OCI-LY7 (cell line): Measurements from ENCODE around the gene DLEU7. TPM values are rescaled to one million over a fixed set of nuclear protein-coding genes. Genes with fewer than 3 reads are reported as not detected.

Source experiments
- BruUV-seq: library from RNA; stranded (reverse); fragments of 400-500 nt; replicated peaks from 2 replicates; lab custom pipeline; 2021; lab: Mats Ljungman, UMichigan
- CTCF ChIA-PET: fragments of 300-600 bp; sonication (Branson Sonifier 250); formaldehyde crosslinking; loops from one replicate; lab custom pipeline; 2022; ENCODE audit warnings: antibody characterized with exemption; ENCODE audit not compliant: unreplicated experiment; lab: Charles Lee
- POLR2A ChIA-PET: fragments of 300-600 bp; sonication (Branson Sonifier 250); formaldehyde crosslinking; loops from one replicate; lab custom pipeline; 2022; ENCODE audit warnings: antibody characterized with exemption; lab: Charles Lee
- DNase-seq: peaks from one replicate; pipeline ENCODE4 v3.0.0-alpha.2; 2015; ENCODE audit warnings: low spot score
- H2AFZ ChIP-seq: fragments of 200-600 bp; sonication (generic), shearing (Covaris generic); 2 replicates; pipeline ENCODE4 v1.6.1; 2014; ENCODE audit warnings: mild to moderate bottlenecking, antibody characterized with exemption, low read length, moderate library complexity
- H3K27ac ChIP-seq: fragments of 200-600 bp; sonication (generic); 2 replicates; pipeline ENCODE4 v1.5.1; 2014; ENCODE audit warnings: mixed run types, low read depth, mild to moderate bottlenecking, moderate library complexity, low read length, inconsistent platforms; ENCODE audit not compliant: poor library complexity, severe bottlenecking
- H3K36me3 ChIP-seq: fragments of 200-600 bp; sonication (generic); 2 replicates; pipeline ENCODE4 v1.6.1; 2014; ENCODE audit warnings: mild to moderate bottlenecking, antibody characterized with exemption, low read length, moderate library complexity, mixed read lengths; ENCODE audit not compliant: insufficient read depth
- H3K4me1 ChIP-seq: fragments of 200-600 bp; sonication (generic); 2 replicates; pipeline ENCODE4 v1.5.1; 2014; ENCODE audit warnings: mild to moderate bottlenecking, low read length; ENCODE audit not compliant: insufficient read depth, poor library complexity, severe bottlenecking
- H3K4me2 ChIP-seq: fragments of 200-600 bp; sonication (generic); 2 replicates; pipeline ENCODE4 v1.6.1; 2014; ENCODE audit warnings: mild to moderate bottlenecking, low read length
- H3K4me3 ChIP-seq: fragments of 200-600 bp; sonication (generic); 2 replicates; pipeline ENCODE4 v1.5.1; 2014; ENCODE audit warnings: mild to moderate bottlenecking, low read depth, low read length; ENCODE audit not compliant: poor library complexity, severe bottlenecking
- H3K79me2 ChIP-seq: fragments of 200-600 bp; sonication (generic); 2 replicates; pipeline ENCODE4 v1.6.1; 2016; ENCODE audit warnings: low read depth, mild to moderate bottlenecking, low read length, moderate library complexity, mixed read lengths; ENCODE audit not compliant: insufficient read depth
- H3K9me2 ChIP-seq: fragments of 200-600 bp; sonication (generic); 2 replicates; pipeline ENCODE4 v1.6.1; 2016; ENCODE audit warnings: mild to moderate bottlenecking, low read length, mixed read lengths; ENCODE audit not compliant: insufficient read depth
- H3K9me3 ChIP-seq: fragments of 200-600 bp; sonication (generic); 2 replicates; pipeline ENCODE4 v1.6.1; 2014; ENCODE audit warnings: mild to moderate bottlenecking, mixed run types, low read length, mixed read lengths
- H4K20me1 ChIP-seq: fragments of 200-600 bp; sonication (generic); 2 replicates; pipeline ENCODE4 v1.6.1; 2014; ENCODE audit warnings: mild to moderate bottlenecking, antibody characterized with exemption, low read length, moderate library complexity, mixed read lengths; ENCODE audit not compliant: insufficient read depth
- EZH2phosphoT487 ChIP-seq: fragments of 200-600 bp; sonication (generic); IDR thresholded peaks from 2 replicates; pipeline ENCODE4 v1.6.1; 2018; ENCODE audit warnings: low read depth, borderline replicate concordance, mild to moderate bottlenecking, mixed run types, antibody characterized with exemption, low read length, moderate library complexity, mixed read lengths
- intact Hi-C: fragments of 100-400 bp; cut with micrococcal nuclease; formaldehyde crosslinking; loops from one replicate; pipeline ENCODE4 v1.10.0; 2022; ENCODE audit not compliant: unreplicated experiment
- total RNA-seq, 2 experiments: library from RNA; depleted of rRNA in 1 of 2; stranded (reverse); fragments of >200 nt in 1 of 2; shearing (Covaris generic) in 1 of 2; gene quantifications; 2 replicates each; pipeline ENCODE4 v1.2.3, GENCODE V29; 2014 to 2022
- TF ChIP-seq, protein P1 (sequence below): fragments of 200-600 bp; sonication (generic); conservative IDR thresholded peaks from 2 replicates; pipeline ENCODE4 v1.5.1; 2014; ENCODE audit warnings: mild to moderate bottlenecking, antibody characterized with exemption, low read length, moderate library complexity, mixed read lengths

DLEU7 gene
- total RNA-seq, 2 experiments from 2014 or later, result not detected

DNA sequence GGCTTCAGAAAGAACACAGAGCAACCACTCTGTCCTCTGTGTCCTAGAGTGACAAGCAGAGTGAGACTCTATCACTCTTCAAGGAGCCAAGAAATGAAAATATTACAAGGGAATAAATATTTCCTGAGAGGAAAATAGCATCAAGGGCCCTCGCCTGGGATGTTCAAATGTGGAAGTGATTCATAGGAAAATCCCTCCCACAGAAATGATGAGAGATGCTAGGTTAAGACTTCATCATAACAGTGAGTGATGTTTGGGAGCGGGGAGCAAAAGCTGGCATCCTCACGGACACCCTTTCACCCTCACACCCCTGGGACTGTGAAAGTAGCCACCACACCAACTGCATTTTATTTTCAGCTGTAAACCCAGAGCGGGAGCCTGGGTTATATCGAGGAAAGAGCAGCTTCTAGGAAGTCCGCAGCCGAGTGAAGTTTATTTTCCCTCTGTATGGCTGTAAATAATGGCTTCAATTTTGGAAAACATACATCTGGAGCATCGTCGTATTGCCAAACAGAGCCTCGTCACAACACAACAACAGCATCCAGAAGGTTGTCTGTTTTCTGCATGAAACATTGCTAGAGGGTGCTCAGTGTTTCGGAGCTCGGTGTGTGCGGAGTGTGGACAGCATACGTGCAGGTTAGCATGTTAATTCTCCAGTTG, 54.8 kb downstream of the DLEU7 start:
- Histone ChIP-seq H3K9me2 (no peaks in the 10 kb centered on the region; the same call in 1 of the 2 replicates), H3K27ac (no peak overlapping the region), H3K4me3 (no peak overlapping the region), H2AFZ (no peak overlapping the region), H4K20me1 (no peaks in the 10 kb centered on the region), H3K79me2 (no peaks in the 10 kb centered on the region), H3K36me3 (no peaks in the 10 kb centered on the region), H3K9me3 (no peaks in the 10 kb centered on the region), H3K4me1 (no peaks in the 10 kb centered on the region), H3K4me2 (no peak overlapping the region)
- CTCF ChIA-PET, result no interaction called here
- POLR2A ChIA-PET, result interaction anchor here (0.7 kb wide), 1 partner anchor 105 kb away, joined by 4 read pairs; no protein-coding TSS in a partner anchor
- no peak for DNase-seq
- no TSS peak for BruUV-seq
- intact Hi-C loops, result no loop called here
- TF ChIP-seq, protein P1, sequence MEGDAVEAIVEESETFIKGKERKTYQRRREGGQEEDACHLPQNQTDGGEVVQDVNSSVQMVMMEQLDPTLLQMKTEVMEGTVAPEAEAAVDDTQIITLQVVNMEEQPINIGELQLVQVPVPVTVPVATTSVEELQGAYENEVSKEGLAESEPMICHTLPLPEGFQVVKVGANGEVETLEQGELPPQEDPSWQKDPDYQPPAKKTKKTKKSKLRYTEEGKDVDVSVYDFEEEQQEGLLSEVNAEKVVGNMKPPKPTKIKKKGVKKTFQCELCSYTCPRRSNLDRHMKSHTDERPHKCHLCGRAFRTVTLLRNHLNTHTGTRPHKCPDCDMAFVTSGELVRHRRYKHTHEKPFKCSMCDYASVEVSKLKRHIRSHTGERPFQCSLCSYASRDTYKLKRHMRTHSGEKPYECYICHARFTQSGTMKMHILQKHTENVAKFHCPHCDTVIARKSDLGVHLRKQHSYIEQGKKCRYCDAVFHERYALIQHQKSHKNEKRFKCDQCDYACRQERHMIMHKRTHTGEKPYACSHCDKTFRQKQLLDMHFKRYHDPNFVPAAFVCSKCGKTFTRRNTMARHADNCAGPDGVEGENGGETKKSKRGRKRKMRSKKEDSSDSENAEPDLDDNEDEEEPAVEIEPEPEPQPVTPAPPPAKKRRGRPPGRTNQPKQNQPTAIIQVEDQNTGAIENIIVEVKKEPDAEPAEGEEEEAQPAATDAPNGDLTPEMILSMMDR, result no peak
- no peak for TF ChIP-seq EZH2phosphoT487

DNA sequence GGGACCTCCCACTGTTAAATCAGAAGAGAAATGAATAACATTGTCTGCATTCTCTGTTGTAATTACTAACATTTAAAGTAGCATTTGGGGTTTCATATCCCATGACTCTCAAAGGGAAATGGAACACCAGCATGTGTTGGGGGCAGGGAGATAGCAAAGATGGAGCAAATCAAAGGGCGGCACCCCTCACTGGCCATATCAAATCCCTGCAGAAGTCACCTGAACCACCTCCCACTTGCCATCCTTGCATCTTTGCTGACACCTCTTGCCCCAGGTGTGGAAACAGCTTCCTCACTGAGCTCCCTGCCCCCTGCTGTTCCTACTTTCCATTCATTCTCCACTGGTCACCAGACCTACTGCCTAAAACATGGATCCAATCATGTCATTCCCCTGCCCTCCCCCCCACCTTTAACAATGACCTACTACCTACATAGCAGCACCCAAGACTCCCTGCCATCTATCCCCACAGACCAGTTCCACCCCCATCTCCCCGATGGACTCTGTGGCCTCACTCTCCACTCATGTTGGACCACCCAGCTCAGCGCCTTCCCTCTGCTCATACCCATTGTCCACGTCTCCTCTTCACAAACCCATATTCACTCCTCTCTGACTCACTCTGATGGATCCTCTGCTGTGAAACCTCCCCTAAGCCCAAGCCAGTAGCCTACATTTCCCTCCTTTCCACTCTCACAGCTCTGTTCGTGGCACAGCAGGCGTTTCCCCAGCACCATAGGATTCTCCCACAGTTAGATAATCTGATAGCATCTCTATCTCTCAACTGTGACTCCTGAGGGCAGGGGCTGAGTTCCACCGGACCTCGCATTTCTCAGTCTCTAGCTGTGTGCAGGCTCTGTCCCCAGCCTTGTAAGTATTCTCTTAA, 55.9 kb downstream of the DLEU7 start:
- no peak for DNase-seq
- Histone ChIP-seq H3K9me2 (no peaks in the 10 kb centered on the region; the same call in 1 of the 2 replicates), H3K4me3 (no peak overlapping the region), H3K36me3 (no peaks in the 10 kb centered on the region), H4K20me1 (no peaks in the 10 kb centered on the region), H3K9me3 (no peaks in the 10 kb centered on the region), H2AFZ (no peak overlapping the region), H3K27ac (no peak overlapping the region), H3K4me1 (no peaks in the 10 kb centered on the region), H3K79me2 (no peaks in the 10 kb centered on the region), H3K4me2 (no peak overlapping the region)
- no TSS peak for BruUV-seq
- intact Hi-C loops, result no loop called here
- ChIA-PET CTCF (no interaction called here), POLR2A (no interaction called here)
- TF ChIP-seq, protein P1, result no peak
- TF ChIP-seq EZH2phosphoT487, result no peak
